Smooth muscle cell (in vitro differentiated cells): ENCODE measurements around the gene G6PC1. TPM values are rescaled to one million over a fixed set of nuclear protein-coding genes. Genes with fewer than 3 reads are reported as not detected.
"Not testable (repeated sequence)": the region's sequence is repeated elsewhere in the genome, so short reads cannot be mapped to it uniquely, and the experiment has no call there.

ENCODE experiments used
- DNase-seq: peaks from one replicate; lab custom pipeline; 2025; ENCODE audit not compliant: unreplicated experiment; lab: John Stamatoyannopoulos, UW
- H2AFZ ChIP-seq: fragments of 200-600 bp; sonication (generic); 2 replicates; pipeline ENCODE4 v1.6.0; 2016; ENCODE audit warnings: antibody characterized with exemption, low read depth, mild to moderate bottlenecking
- H3F3A ChIP-seq: fragments of 200-600 bp; sonication (generic); 2 replicates; pipeline ENCODE4 v1.6.0; 2017; ENCODE audit warnings: antibody characterized with exemption, low read depth
- H3K27ac ChIP-seq: fragments of 200-600 bp; sonication (generic); 2 replicates; pipeline ENCODE4 v1.5.1; 2016; ENCODE audit warnings: low read depth, mild to moderate bottlenecking
- H3K27me3 ChIP-seq: fragments of 200-600 bp; sonication (generic); 2 replicates; pipeline ENCODE4 v1.6.1; 2016; ENCODE audit warnings: low read depth, mild to moderate bottlenecking
- H3K36me3 ChIP-seq: fragments of 200-600 bp; sonication (generic); 2 replicates; pipeline ENCODE4 v1.5.1; 2016; ENCODE audit warnings: low read depth
- H3K4me1 ChIP-seq: fragments of 200-600 bp; sonication (generic); 2 replicates; pipeline ENCODE4 v1.5.1; 2016; ENCODE audit warnings: low read depth
- H3K4me2 ChIP-seq: fragments of 200-600 bp; sonication (generic); 2 replicates; pipeline ENCODE4 v1.6.0; 2016; ENCODE audit warnings: mild to moderate bottlenecking
- H3K4me3 ChIP-seq: fragments of 200-600 bp; sonication (generic); 2 replicates; pipeline ENCODE4 v1.5.1; 2016; ENCODE audit warnings: mild to moderate bottlenecking
- H3K79me2 ChIP-seq: fragments of 200-600 bp; sonication (generic); 2 replicates; pipeline ENCODE4 v1.6.0; 2016; ENCODE audit warnings: low read depth, mild to moderate bottlenecking
- H3K9ac ChIP-seq: fragments of 200-600 bp; sonication (generic); 2 replicates; pipeline ENCODE4 v1.6.0; 2016; ENCODE audit warnings: low read depth
- H3K9me3 ChIP-seq: fragments of 200-600 bp; sonication (generic); replicated peaks from 2 replicates; pipeline ENCODE4 v1.5.1; 2016; ENCODE audit warnings: low read depth
- H4K20me1 ChIP-seq: fragments of 200-600 bp; sonication (generic); 2 replicates; pipeline ENCODE4 v1.6.0; 2016; ENCODE audit warnings: low read depth
- WGBS: methylation state at CpG from one replicate; pipeline ENCODE4 v1.1.7; 2016; ENCODE audit warnings: low lambda C conversion rate; 5-methylcytosine and 5-hydroxymethylcytosine counted together
- polyA plus RNA-seq: library from polyadenylated mRNA; unstranded; fragments of >200 nt; fragmentation: Nextera tagmentation; extraction: Ambion mirVana; gene quantifications from 2 replicates; pipeline ENCODE4 v1.2.1, GENCODE V29; 2016
- total RNA-seq: library from RNA; depleted of rRNA; stranded (reverse); fragments of >200 nt; gene quantifications from 2 replicates; pipeline ENCODE4 v1.2.3, GENCODE V29; 2014
- TF ChIP-seq, protein P1 (sequence below): fragments of 200-600 bp; sonication (generic); IDR thresholded peaks from 2 replicates; pipeline ENCODE4 v1.5.1; 2017; ENCODE audit warnings: borderline replicate concordance, mild to moderate bottlenecking, antibody characterized with exemption; ENCODE audit not compliant: insufficient read depth, poor library complexity, severe bottlenecking

G6PC1 gene
- total and polyA plus RNA-seq, 2 experiments from 2014 or later: not detected

DNA sequence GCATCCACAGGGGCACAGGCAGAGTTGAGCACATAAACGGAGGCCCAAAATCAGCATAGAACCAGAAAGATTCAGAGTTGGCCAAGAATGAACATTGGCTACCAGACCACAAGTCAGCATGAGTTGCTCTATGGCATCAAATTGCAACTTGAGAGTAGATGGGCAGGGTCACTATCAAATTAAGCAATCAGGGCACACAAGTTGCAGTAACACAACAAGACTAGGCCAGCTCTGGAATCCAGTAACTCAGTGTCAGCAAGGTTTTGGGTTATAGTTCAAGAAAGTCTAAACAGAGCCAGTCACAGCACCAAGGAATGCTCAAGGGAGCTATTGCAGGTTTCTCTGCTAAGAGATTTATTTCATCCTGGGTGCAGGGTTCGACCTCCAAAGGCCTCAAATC lies 12.9 kb downstream of the G6PC1 start:
- no peaks in the 10 kb centered on the region for H3K36me3 ChIP-seq
- no peak overlapping the region for H2AFZ ChIP-seq
- no peaks in the 10 kb centered on the region for H3K79me2 ChIP-seq
- 84% methylated on average over 2 of the region's 2 CpGs for WGBS
- H3K9me3 ChIP-seq: no peaks in the 10 kb centered on the region
- no peak overlapping the region for H3K4me2 ChIP-seq
- no peaks in the 10 kb centered on the region for H4K20me1 ChIP-seq
- no peak overlapping the region for H3K27ac ChIP-seq
- H3K9ac ChIP-seq: no peak overlapping the region
- TF ChIP-seq, protein P1, sequence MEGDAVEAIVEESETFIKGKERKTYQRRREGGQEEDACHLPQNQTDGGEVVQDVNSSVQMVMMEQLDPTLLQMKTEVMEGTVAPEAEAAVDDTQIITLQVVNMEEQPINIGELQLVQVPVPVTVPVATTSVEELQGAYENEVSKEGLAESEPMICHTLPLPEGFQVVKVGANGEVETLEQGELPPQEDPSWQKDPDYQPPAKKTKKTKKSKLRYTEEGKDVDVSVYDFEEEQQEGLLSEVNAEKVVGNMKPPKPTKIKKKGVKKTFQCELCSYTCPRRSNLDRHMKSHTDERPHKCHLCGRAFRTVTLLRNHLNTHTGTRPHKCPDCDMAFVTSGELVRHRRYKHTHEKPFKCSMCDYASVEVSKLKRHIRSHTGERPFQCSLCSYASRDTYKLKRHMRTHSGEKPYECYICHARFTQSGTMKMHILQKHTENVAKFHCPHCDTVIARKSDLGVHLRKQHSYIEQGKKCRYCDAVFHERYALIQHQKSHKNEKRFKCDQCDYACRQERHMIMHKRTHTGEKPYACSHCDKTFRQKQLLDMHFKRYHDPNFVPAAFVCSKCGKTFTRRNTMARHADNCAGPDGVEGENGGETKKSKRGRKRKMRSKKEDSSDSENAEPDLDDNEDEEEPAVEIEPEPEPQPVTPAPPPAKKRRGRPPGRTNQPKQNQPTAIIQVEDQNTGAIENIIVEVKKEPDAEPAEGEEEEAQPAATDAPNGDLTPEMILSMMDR: no peak
- DNase-seq: no peak
- H3K27me3 ChIP-seq: peaks cover 16% of the 10 kb centered on the region
- H3K4me1 ChIP-seq: no peaks in the 10 kb centered on the region
- no peaks in the 10 kb centered on the region for H3F3A ChIP-seq
- H3K4me3 ChIP-seq: no peak overlapping the region

GRCh38 chr17:42913981-42914617 lies 13.5 kb downstream of the G6PC1 start:
- no peaks in the 10 kb centered on the region for H3K36me3 ChIP-seq
- H2AFZ ChIP-seq: no peak overlapping the region
- no peak overlapping the region for H3K27ac ChIP-seq
- H4K20me1 ChIP-seq: no peaks in the 10 kb centered on the region
- H3K79me2 ChIP-seq: no peaks in the 10 kb centered on the region
- no peaks in the 10 kb centered on the region for H3F3A ChIP-seq
- TF ChIP-seq, protein P1: no peak
- peaks cover 16% of the 10 kb centered on the region for H3K27me3 ChIP-seq
- no peak overlapping the region for H3K4me3 ChIP-seq
- WGBS: 67% methylated on average over 3 of the region's 3 CpGs
- H3K9ac ChIP-seq: no peak overlapping the region
- H3K4me1 ChIP-seq: no peaks in the 10 kb centered on the region
- H3K4me2 ChIP-seq: no peak overlapping the region
- H3K9me3 ChIP-seq: no peaks in the 10 kb centered on the region
- no peak for DNase-seq

DNA sequence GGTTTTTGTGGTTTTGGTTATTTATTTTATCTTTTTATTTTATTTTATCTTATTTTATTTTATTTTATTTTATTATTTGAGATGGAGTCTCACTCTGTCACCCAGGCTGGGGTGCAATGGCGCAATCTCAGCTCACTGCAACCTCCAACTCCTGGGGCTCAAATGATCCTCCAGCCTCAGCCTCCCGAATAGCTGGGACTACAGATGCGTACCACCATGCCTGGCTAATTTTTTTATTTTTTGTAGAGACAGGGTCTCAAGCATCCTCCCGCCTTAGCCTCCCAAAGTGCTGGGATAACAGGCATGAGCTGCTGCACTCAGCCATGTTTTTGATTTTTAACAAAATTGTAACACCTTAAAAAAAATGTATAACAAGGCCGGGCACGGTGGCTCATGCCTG lies 14.7 kb downstream of the G6PC1 start:
- not testable (repeated sequence) for DNase-seq

DNA sequence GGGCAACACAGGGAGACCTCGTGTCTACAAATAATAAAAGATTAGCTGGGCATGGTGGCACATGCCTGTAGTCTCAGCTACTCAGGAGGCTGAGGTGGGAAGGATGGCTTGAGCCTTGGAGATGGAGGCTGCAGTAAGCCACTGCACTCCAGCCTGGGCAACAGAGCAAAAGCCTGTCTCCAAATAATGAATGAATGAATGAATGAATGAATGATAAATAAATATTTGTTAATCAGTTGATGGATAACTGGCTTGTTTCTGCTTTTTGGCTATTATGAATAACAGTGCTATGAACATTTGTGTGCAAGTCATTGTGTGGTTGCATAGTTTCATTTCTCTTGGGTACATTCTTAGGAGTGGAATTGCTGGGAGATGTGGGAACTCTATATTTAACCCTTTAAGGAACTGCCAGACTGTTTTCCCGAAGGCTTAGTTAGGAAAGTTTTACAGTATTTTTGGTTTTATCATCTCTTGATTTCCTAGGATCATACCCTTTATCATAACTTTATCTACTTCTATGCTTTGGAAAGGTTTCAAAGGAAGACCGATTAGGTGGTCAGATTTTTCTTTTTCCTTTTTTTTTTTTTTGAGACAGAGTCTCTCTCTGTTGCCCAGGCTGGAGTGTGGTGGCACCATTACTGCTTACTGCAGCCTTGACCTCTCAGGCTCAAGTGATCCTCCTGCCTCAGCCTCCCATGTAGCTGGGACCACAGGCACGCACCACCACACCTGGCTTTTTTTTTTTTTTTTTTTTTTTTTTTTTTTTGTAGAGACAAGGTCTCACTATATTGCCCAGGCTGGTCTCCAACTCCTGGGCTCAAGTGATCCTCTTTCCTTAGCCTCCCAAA lies 16.0 kb downstream of the G6PC1 start:
- not testable (repeated sequence) for H4K20me1 ChIP-seq, H3K27me3 ChIP-seq, H3K36me3 ChIP-seq, H3K4me2 ChIP-seq, H3K9ac ChIP-seq, H3K4me3 ChIP-seq, DNase-seq, H2AFZ ChIP-seq, H3K4me1 ChIP-seq, H3K9me3 ChIP-seq, H3K27ac ChIP-seq, H3K79me2 ChIP-seq, H3F3A ChIP-seq
- WGBS: 95% methylated on average over 4 of the region's 4 CpGs

More for the DNA sequence above, 14.7 kb downstream of the G6PC1 start:
- H3K27me3 ChIP-seq: peaks cover 12% of the 10 kb centered on the region
- H3K4me3 ChIP-seq, H4K20me1 ChIP-seq, H3K27ac ChIP-seq, H3K36me3 ChIP-seq, H3K9me3 ChIP-seq, H3K79me2 ChIP-seq, H3K4me1 ChIP-seq, H3F3A ChIP-seq, H3K4me2 ChIP-seq, H2AFZ ChIP-seq, H3K9ac ChIP-seq: not testable (repeated sequence)
- WGBS: 96% methylated on average over 6 of the region's 6 CpGs
